ENCODE data around the gene TEX101.
"Not testable (repeated sequence)": the region's sequence is repeated elsewhere in the genome, so short reads cannot be mapped to it uniquely, and the experiment has no call there.

Gene TEX101

DNA sequence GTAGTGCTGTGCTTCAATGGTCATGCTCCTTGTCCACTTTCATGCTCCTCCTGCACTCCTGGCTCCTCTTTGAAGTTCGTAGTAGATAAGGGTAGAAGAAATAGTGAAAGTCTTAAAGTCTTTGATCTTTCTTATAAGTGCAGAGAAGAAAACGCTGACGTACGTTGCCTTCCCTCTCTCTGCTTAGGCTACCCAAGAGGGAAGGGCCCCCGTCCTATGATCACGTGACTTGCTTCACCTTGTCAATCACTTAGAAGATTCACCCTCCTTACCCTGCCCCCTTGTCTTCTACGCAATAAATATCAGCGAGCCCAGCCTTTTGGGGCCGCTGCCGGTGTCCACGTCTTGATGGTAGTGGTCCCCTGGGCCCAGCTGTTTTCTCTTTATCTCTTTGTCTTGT, 22.6 kb downstream of the TEX101 start:
- not testable (repeated sequence) for H3K27me3 ChIP-seq (ENCODE audit: control insufficient read depth, insufficient read depth, low read length); H3K4me1 ChIP-seq (ENCODE audit: control insufficient read depth, insufficient read depth, low read length); H3K27ac ChIP-seq (ENCODE audit: low read depth, low read length); H3K4me3 ChIP-seq (ENCODE audit: low read depth, low read length); H3K36me3 ChIP-seq (ENCODE audit: control insufficient read depth, insufficient read depth, low read length); H3K9ac ChIP-seq (ENCODE audit: low read length); H3K9me3 ChIP-seq (ENCODE audit: control insufficient read depth, insufficient read depth, low read depth, low read length)

DNA sequence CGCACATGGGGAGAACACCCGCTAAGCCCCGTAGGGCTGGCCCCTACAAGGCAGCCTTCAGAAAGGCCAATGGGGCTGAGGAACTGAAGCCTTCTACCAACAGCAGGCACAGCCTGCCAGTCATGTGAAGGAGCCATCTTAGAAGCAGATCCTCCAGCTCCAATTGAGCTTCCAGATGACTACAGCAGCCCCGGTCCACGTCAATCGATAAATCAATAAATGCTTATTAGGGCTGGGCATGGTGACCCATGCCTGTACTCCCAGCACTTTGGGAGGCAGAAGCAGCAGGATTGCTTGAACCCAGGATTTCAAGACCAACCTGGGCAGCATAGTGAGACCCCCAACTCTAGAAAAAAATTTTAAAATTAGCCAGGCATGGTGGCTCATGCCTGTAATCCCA, 23.0 kb downstream of the TEX101 start:
- no peaks in the 10 kb centered on the region for H3K27me3 ChIP-seq (ENCODE audit: control insufficient read depth, insufficient read depth, low read length)
- no peak overlapping the region for H3K4me3 ChIP-seq (ENCODE audit: low read depth, low read length)
- no peak overlapping the region for H3K27ac ChIP-seq (ENCODE audit: low read depth, low read length)
- no peaks in the 10 kb centered on the region for H3K4me1 ChIP-seq (ENCODE audit: control insufficient read depth, insufficient read depth, low read length)
- peaks cover 5% of the 10 kb centered on the region for H3K9me3 ChIP-seq (ENCODE audit: control insufficient read depth, insufficient read depth, low read depth, low read length)
- no peak overlapping the region for H3K9ac ChIP-seq (ENCODE audit: low read length)
- no peaks in the 10 kb centered on the region for H3K36me3 ChIP-seq (ENCODE audit: control insufficient read depth, insufficient read depth, low read length)

DNA sequence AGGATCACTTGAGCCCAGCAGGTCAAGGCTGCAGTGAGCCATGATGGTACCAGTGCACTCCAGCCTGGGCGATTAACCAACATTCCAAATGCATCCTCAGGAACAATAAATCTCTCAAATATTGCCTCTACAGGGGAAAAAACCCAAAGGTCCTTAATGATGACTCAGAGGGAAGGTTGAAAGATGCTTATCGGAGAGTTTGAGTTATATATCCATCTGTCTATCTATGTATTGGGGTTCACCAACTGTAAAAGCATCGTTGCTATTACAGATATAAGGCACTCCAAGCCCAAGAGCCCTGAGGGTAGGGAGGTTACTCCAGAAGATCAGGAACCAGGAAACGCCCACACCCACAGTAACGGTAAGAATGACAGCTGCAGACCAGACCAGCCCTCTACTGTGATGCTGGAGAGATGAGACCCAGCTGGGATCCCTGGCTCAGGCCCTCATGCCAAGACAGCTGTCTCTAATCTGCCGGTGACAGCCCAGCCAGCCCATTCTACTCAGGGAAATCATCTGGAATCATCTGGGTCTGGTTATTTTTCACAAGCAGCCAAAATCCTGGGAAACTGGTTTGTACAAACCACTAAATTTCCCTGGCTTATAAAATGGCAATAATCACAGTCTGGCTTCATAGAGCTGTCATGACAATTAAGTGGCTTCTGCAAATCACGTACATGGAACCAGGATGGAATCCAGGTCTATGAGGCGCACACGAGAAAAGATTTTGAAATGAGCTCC, 23.8 kb downstream of the TEX101 start:
- no peaks in the 10 kb centered on the region for H3K36me3 ChIP-seq (ENCODE audit: control insufficient read depth, insufficient read depth, low read length)
- H3K4me1 ChIP-seq (ENCODE audit: control insufficient read depth, insufficient read depth, low read length) = no peaks in the 10 kb centered on the region
- H3K27me3 ChIP-seq (ENCODE audit: control insufficient read depth, insufficient read depth, low read length) = no peaks in the 10 kb centered on the region
- H3K27ac ChIP-seq (ENCODE audit: low read depth, low read length) = no peak overlapping the region
- H3K9ac ChIP-seq (ENCODE audit: low read length) = no peak overlapping the region
- H3K4me3 ChIP-seq (ENCODE audit: low read depth, low read length) = no peak overlapping the region
- H3K9me3 ChIP-seq (ENCODE audit: control insufficient read depth, insufficient read depth, low read depth, low read length) = peaks cover 5% of the 10 kb centered on the region

DNA sequence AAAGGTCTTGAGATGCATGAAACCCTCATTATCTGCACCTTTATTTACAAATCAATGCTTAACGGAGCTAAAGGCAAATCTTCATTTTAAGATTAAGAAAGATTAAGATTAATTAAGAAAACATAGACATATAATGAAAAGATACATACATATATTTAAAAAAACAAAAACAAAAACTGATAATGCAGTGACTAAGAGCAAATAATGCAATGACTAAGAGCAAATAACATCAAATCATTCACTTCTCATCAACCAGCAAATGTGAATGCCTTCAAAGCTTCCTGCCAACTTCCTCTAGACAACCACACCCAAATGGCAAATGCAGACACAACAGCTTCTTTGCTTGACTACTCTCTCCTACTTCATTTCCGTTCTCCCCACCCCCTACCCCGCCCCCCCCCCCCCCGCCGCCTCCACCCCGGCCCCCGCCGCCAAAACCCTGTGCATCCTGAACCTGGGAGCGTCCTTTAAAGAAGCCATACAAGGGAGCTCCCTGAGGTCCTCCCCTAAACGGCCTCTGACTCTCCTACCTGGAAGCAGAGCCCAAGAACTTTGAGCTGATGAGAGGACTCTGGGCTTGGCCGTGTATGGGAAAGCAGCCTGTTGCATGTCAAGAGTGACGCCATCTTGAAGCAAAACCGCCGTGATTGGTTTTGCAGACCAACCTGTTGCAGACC, 24.5 kb downstream of the TEX101 start:
- no peak overlapping the region for H3K4me3 ChIP-seq (ENCODE audit: low read depth, low read length)
- H3K4me1 ChIP-seq (ENCODE audit: control insufficient read depth, insufficient read depth, low read length) = no peaks in the 10 kb centered on the region
- H3K9me3 ChIP-seq (ENCODE audit: control insufficient read depth, insufficient read depth, low read depth, low read length) = peaks cover 5% of the 10 kb centered on the region
- H3K36me3 ChIP-seq (ENCODE audit: control insufficient read depth, insufficient read depth, low read length) = no peaks in the 10 kb centered on the region
- no peak overlapping the region for H3K9ac ChIP-seq (ENCODE audit: low read length)
- H3K27me3 ChIP-seq (ENCODE audit: control insufficient read depth, insufficient read depth, low read length) = no peaks in the 10 kb centered on the region
- H3K27ac ChIP-seq (ENCODE audit: low read depth, low read length) = no peak overlapping the region

DNA sequence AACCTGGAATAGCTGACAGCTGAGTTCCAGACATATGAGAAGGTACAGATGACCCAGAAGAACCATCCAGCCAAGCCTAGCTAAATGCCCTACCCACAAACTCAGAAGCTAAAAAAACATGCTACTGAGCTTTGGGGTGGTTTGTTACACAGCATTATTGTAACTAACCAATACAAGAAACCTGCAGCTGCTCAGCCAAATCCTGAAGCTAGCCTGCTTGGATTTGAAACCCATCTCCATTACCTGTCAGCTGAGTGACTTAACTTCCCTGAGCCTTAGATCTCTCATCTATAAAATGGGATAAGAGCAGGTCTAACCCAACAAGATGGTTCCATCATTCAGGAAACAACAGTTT, 25.0 kb downstream of the TEX101 start:
- H3K9me3 ChIP-seq (ENCODE audit: control insufficient read depth, insufficient read depth, low read depth, low read length) = peaks cover 5% of the 10 kb centered on the region
- no peak overlapping the region for H3K9ac ChIP-seq (ENCODE audit: low read length)
- no peaks in the 10 kb centered on the region for H3K4me1 ChIP-seq (ENCODE audit: control insufficient read depth, insufficient read depth, low read length)
- H3K4me3 ChIP-seq (ENCODE audit: low read depth, low read length) = no peak overlapping the region
- H3K27me3 ChIP-seq (ENCODE audit: control insufficient read depth, insufficient read depth, low read length) = no peaks in the 10 kb centered on the region
- H3K36me3 ChIP-seq (ENCODE audit: control insufficient read depth, insufficient read depth, low read length) = no peaks in the 10 kb centered on the region
- no peak overlapping the region for H3K27ac ChIP-seq (ENCODE audit: low read depth, low read length)

DNA sequence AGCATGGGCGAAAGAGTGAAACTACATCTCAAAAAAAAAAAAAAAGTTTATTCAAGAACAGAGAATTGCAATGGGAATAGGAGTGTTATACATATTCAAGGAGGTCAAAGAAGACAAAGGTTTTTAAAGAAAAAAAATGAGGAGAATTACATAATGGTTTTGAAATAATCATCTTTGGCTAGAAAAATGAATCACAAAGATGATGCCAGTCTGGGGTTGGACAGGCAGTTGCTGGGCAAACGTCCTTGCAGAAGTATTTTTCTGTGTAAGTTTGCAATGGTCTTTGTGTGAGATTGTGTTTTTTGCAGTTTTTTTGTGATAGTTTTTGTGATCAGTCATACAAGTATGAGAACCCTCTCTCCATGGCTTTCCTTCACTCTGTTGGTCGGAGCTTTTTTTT, 27.0 kb downstream of the TEX101 start:
- Histone ChIP-seq H3K4me1 (ENCODE audit: control insufficient read depth, insufficient read depth, low read length) (no peaks in the 10 kb centered on the region), H3K9ac (ENCODE audit: low read length) (no peak overlapping the region), H3K4me3 (ENCODE audit: low read depth, low read length) (no peak overlapping the region), H3K36me3 (ENCODE audit: control insufficient read depth, insufficient read depth, low read length) (no peaks in the 10 kb centered on the region), H3K9me3 (ENCODE audit: control insufficient read depth, insufficient read depth, low read depth, low read length) (peaks cover 5% of the 10 kb centered on the region), H3K27me3 (ENCODE audit: control insufficient read depth, insufficient read depth, low read length) (no peaks in the 10 kb centered on the region), H3K27ac (ENCODE audit: low read depth, low read length) (no peak overlapping the region)

DNA sequence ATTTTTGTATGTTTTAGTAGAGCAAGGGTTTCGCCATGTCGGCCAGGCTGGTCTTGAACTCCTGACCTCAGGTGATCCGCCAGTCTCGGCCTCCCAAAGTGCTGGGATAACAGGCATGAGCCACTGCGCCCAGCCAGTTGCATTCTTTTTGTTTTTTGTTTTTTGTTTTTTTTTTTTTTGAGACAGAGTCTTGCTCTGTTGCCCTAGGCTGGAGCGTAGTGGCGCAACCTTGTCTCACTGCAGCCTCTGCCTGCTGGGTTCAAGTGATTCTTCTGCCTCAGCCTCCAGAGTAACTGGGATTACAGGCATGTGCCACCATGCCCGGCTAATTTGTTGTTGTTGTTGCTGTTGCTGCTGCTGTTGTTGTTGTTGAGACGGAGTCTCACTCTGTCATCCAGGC, 29.4 kb downstream of the TEX101 start:
- not testable (repeated sequence) for H3K4me3 ChIP-seq (ENCODE audit: low read depth, low read length); H3K27ac ChIP-seq (ENCODE audit: low read depth, low read length); H3K27me3 ChIP-seq (ENCODE audit: control insufficient read depth, insufficient read depth, low read length); H3K9ac ChIP-seq (ENCODE audit: low read length); H3K9me3 ChIP-seq (ENCODE audit: control insufficient read depth, insufficient read depth, low read depth, low read length); H3K4me1 ChIP-seq (ENCODE audit: control insufficient read depth, insufficient read depth, low read length); H3K36me3 ChIP-seq (ENCODE audit: control insufficient read depth, insufficient read depth, low read length)

DNA sequence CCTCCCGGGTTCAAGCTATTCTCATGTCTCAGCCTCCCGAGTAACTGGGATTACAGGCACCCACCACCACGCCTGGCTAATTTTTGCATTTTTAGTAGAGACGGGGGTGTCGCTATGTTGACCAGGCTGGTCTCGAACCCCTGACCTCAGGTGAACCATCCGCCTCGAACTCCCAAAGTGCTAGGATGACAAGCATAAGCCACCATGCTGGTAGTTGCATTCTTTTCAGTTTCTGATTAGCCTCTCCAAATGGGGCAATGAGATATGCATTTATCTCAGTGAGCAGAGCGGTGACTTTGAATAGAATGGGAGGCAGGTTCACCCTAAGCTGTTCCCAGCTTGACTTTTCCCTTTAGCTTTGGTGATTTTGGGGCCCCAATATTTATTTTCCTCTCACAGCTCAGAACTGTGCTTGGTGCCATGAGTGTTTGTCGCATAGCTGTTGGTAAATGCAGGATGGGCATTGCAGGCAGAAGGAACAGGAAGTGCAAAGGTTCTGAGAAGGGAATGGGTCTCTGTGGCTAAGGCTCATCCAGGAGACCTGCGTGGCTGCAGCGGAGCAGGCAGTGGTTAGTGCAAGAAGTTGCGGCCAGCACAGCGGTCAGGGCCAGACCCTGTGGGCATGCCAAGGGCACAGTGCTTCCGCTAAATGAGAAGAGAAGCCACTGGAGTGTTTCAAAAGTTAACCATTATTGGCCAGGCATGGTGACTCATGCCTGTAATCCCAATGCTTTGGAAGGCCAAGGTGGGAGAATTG, 30.0 kb downstream of the TEX101 start:
- Histone ChIP-seq H3K9ac (ENCODE audit: low read length) (no peak overlapping the region), H3K27me3 (ENCODE audit: control insufficient read depth, insufficient read depth, low read length) (no peaks in the 10 kb centered on the region), H3K36me3 (ENCODE audit: control insufficient read depth, insufficient read depth, low read length) (no peaks in the 10 kb centered on the region), H3K4me3 (ENCODE audit: low read depth, low read length) (no peak overlapping the region), H3K9me3 (ENCODE audit: control insufficient read depth, insufficient read depth, low read depth, low read length) (peaks cover 2% of the 10 kb centered on the region), H3K27ac (ENCODE audit: low read depth, low read length) (no peak overlapping the region), H3K4me1 (ENCODE audit: control insufficient read depth, insufficient read depth, low read length) (peaks cover 5% of the 10 kb centered on the region; the same call in 1 of the 2 replicates)

DNA sequence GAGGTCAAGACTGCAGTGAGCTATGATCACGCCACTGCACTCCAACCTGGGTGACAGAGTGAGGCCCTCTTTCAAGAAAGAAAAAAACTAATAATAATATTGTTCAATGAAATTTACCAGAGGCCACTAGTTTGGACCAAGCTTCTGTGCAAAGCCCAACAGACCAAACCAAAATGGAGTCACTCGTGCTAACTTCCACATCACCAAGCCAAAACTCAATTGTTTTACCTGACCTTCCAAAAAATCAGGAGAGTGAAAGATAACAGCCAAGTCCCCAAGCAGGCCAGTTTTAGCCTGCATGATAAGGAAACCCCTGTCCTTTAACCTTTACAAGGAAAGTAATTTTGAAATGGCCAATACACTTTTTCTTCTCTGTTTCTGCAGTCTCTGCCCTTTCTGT, 30.7 kb downstream of the TEX101 start:
- H3K4me1 ChIP-seq (ENCODE audit: control insufficient read depth, insufficient read depth, low read length) = peaks cover 5% of the 10 kb centered on the region; the same call in 1 of the 2 replicates
- no peak overlapping the region for H3K27ac ChIP-seq (ENCODE audit: low read depth, low read length)
- H3K27me3 ChIP-seq (ENCODE audit: control insufficient read depth, insufficient read depth, low read length) = no peaks in the 10 kb centered on the region
- H3K4me3 ChIP-seq (ENCODE audit: low read depth, low read length) = no peak overlapping the region
- no peak overlapping the region for H3K9ac ChIP-seq (ENCODE audit: low read length)
- H3K36me3 ChIP-seq (ENCODE audit: control insufficient read depth, insufficient read depth, low read length) = no peaks in the 10 kb centered on the region
- no peaks in the 10 kb centered on the region for H3K9me3 ChIP-seq (ENCODE audit: control insufficient read depth, insufficient read depth, low read depth, low read length)

DNA sequence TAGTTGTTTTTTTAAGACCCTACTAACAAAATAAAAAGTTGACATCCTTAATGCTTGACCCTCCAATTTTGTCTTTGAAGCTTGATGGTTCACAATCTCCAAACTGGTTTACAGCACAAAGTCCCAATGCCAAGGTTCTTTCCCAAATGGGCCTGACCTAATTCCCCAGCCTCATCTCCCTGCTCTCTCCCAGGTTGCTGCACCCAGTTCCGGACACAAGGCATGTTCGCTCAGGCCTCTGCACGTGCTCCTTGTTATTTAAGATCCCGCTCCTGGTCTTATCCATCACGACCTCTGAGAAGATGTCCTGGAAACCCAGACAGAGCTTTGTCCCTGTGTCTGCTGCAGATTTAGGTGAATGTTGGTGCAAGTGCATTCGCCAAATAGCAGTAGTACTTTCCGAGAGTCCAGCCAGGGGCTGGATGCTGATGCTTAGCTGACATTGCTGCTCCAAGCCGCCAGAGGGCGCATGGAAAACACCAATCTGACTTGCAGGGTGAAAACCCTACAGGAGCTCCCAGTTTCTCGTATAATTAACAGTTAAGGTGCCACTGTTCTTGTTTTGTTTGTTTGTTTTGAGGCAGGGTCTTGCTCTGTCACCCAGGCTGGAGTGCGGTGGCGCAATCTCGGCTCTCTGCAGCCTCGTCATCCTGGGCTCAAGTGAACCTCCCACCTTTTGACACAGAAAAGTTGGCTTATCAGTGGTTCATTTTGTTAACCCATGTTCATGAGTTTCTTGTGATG, 32.2 kb downstream of the TEX101 start:
- Histone ChIP-seq H3K9me3 (ENCODE audit: control insufficient read depth, insufficient read depth, low read depth, low read length) (0 out of 2 replicates have a peak, but pooled peaks cover 3% of the 10 kb centered on the region), H3K4me3 (ENCODE audit: low read depth, low read length) (no peak overlapping the region), H3K4me1 (ENCODE audit: control insufficient read depth, insufficient read depth, low read length) (peaks cover 5% of the 10 kb centered on the region; the same call in 1 of the 2 replicates), H3K36me3 (ENCODE audit: control insufficient read depth, insufficient read depth, low read length) (no peaks in the 10 kb centered on the region), H3K9ac (ENCODE audit: low read length) (no peak overlapping the region), H3K27ac (ENCODE audit: low read depth, low read length) (no peak overlapping the region), H3K27me3 (ENCODE audit: control insufficient read depth, insufficient read depth, low read length) (no peaks in the 10 kb centered on the region)

All from HUES6 (cell line).